Activated CD4-positive, alpha-beta T cell treated with anti-CD3 and anti-CD28 coated beads for 48 hours (primary cell): ENCODE measurements around the gene OBP2B.
"Not testable (repeated sequence)": the region's sequence is repeated elsewhere in the genome, so short reads cannot be mapped to it uniquely, and the experiment has no call there.

Experiments
- DNase-seq: peaks from one replicate; pipeline ENCODE4 v3.0.0-alpha.2; 2020

Gene OBP2B, protein sequence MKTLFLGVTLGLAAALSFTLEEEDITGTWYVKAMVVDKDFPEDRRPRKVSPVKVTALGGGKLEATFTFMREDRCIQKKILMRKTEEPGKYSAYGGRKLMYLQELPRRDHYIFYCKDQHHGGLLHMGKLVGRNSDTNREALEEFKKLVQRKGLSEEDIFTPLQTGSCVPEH

GRCh38 chr9:133208880-133209300 lies at the start of gene OBP2B:
TSS of gene OBP2B (minus strand) at chr9:133209250. CDS start at chr9:133209199, 51 bp downstream.
- not testable (repeated sequence) for DNase-seq

- DNase-seq, result no peak
Observed at GRCh38 chr9:133258061-133259015, 49.3 kb upstream of the OBP2B start.

- DNase-seq, result no peak
Observed at GRCh38 chr9:133257465-133257956, 48.5 kb upstream of the OBP2B start.

GRCh38 chr9:133256686-133257091 lies 47.6 kb upstream of the OBP2B start:
- DNase-seq, result no peak

DNA sequence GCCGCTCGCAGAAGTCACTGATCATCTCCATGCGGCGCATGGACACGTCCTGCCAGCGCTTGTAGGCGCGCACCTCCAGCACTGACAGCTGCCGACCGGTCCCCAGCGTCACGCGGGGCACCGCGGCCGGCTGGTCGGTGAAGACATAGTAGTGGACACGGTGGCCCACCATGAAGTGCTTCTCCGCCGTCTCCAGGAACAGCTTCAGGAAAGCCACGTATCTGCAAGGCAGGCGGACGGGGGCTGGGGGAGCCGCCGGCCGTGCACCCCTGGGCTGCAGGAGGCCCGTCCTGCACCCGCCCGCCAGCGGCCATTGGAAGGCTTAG lies 47.0 kb upstream of the OBP2B start:
- no peak for DNase-seq

DNA sequence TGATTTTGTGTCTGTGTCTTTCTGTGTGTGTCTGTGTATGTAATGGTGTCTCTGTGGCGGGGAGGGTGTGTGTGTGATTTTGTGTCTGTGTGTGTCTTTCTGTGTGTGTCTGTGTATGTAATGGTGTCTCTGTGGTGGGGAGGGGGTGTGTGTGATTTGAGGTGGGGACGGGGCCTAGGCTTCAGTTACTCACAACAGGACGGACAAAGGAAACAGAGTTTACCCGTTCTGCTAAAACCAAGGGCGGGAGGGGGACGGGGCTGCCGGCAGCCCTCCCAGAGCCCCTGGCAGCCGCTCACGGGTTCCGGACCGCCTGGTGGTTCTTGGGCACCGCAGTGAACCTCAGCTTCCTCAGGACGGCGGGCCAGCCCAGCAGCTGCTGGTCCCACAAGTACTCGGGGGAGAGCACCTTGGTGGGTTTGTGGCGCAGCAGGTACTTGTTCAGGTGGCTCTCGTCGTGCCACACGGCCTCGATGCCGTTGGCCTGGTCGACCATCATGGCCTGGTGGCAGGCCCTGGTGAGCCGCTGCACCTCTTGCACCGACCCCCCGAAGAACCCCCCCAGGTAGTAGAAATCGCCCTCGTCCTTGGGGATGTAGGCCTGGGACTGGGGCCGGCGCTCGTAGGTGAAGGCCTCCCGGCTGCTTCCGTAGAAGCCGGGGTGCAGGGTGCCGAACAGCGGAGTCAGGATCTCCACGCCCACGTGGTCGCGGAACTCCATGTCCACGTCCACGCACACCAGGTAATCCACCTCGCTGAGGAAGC lies 46.5 kb upstream of the OBP2B start:
- DNase-seq, result no peak

DNA sequence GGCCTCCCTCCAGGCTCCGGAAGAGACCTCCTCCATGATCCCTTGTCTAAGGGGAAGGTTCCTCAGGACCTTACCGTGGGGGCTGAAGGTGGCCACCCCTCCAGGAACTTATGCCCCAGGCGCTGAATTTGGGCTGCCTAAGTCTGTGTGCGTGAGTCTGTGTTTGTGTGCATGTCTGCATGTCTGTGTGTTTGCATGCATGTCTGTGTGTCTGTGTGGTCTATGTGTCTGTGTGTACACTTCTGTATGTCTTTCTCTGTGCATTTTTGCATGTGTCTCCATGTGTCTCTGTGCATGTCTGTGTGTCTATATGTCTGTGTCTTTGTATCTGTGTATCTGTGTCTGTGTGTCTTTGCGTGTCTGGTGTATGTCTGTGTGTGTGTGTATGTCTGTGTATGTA lies 45.4 kb upstream of the OBP2B start:
- no peak for DNase-seq

GRCh38 chr9:133253268-133253667 lies 44.2 kb upstream of the OBP2B start:
- DNase-seq, result no peak

DNA sequence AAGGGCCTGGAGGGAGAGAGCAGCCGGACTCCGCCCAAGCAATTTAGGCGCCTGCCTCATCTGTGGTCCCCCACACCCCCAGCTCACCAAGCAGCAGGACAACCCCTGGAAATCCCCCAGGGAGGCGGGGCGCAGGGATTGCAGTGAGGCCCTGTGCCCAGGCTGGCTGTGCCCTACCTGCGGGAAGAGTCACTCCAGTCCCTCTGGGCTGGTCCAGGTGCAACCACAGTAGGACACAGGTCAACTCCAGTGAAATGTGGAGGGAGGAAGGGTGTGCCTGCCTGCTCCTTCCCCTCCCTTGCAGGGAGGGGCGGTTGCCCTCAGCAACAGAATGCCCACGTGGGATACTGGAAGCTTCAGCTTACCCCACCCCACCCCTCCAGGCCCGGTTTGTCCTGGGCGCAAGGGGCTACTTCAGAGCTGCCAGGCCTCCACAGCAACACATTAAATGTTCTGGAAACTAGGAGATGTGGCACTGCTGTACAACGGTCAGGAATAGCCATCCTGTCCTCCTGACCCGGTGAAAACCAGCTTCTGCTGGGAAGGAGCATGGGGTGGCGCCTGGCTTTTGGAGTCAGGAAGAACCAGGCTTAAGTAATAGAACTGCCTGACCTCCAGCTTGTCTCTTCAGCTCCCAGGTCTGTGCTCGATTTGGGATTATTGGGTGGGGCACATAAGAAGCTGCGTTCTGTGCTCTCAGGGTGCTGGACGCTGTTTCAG lies 43.4 kb upstream of the OBP2B start:
- no peak for DNase-seq

DNA sequence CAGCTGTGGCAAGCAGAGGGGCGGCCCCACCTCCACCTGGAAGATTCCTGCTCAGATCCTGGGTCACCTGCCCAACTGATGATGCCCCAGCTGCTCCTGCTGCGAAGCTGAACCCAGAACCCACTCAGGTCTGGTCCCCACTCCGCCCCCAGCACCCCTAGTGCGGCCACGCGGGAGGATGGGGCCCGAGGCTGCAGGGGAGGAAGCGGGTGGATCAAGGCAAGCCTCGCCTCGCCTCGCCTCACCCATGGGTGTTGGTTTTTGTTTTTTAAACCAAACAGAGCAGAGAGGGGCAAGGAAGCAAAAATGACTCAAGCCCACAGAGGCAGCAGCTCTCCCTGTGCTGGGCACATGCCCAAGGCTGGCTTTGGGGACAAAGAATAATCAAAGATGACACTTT lies 42.7 kb upstream of the OBP2B start:
- no peak for DNase-seq

DNA sequence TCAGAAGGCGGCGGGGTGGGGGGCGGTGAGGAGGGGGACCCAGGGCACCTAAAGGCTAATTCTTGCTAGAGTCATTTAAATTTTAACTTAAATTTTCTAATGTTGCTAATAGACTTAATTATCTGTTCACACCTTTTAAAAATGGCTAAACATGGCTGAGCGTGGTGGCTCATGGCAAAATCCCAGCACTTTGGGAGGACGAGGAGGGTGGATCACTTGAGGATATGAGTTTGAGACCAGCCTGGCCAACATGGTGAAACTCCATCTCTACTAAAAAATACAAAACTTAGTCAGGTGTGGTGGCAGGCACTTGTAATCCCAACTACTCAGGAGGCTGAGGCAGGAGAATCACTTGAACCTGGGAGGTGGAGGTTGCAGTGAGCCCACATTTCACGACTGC lies 42.2 kb upstream of the OBP2B start:
- not testable (repeated sequence) for DNase-seq

- no peak for DNase-seq
Observed at GRCh38 chr9:133250741-133251170, 41.7 kb upstream of the OBP2B start.

DNA sequence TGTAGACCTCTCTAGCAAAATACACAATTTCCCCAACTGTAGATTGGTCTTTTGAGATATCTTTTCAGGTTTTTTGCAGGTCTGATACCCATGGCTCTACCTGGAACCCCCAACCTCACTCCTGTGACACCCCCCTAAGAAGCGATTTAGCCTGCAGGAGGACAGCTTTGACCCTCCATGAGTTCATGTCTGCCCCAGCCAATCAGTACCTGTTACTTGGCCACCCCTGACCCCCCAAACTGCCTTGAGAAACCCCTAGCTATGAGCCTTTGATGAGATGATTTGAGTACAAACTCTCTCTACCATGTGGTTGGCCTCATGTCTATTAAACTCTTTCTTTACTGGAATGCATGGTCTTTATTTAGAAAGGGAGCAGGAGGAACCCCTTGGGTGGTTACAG lies 40.3 kb upstream of the OBP2B start:
- no peak for DNase-seq

DNA sequence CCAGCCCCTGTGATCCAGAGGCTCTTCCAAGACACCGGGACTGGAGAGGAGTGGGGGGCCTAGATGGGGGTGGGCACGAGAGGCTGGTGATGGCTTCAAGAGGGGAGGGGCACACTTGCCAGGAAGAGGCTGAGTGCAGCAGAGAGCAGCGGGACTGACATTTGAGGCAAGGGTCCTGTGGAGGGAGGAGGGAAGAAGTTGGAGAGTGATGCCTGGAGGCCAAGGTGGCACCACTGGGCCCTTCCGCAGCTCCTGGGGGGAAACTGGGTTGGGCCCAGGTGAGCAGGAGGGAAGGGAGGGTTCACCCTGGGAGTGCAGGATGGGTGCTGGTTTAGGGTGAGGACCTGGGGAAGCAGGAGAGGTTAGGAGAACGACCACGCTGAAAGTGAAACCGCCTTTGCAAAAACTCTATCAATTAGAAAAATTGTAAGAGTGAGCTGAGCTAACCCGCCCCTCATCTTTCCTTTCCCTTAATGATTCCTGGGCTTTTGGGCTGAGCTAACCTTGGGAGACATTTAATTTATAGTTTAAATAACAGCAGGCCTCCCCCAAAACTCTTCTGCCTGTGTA lies 39.8 kb upstream of the OBP2B start:
- no peak for DNase-seq

DNA sequence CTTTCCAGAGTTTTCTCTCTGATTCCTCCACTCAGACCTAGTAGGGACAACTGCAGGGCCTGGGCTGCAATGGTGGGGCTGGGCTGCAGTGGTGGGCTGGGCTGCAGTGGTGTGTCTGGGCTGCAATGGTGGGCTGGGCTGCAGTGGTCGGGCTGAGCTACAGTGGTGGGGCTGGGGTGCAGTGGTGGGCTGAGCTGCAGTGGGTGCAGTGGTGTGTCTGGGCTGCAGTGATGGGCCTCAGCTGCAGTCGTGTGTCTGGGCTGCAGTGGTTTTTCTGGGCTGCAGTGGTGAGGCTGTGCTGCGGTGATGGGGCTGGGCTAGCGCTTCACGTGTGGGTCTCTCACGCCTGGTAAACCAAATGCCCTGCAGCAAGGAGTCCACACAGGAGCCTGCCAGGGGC lies 38.6 kb upstream of the OBP2B start:
- DNase-seq, result no peak

GRCh38 chr9:133246991-133247390 lies 37.9 kb upstream of the OBP2B start:
- DNase-seq, result no peak

DNA sequence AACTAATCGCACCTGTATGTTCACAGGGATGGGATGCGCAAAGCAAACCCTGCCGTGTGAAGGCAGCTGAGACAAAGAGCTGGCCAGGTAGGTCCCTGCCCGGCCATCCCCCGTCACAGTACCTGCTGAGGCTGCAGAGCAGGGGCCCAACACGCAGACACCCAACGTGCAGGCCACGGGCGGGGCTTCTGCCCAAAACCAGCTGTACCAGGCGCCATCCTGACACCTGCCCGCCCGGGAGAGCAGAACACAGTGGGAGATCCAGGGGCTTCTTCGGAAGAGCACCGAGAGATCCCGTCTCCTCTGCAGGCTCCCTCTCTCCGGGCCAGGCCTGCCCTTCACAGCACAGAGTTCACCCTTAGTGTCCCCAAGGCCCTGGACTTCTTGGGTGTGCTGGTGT lies 37.5 kb upstream of the OBP2B start:
- no peak for DNase-seq

DNA sequence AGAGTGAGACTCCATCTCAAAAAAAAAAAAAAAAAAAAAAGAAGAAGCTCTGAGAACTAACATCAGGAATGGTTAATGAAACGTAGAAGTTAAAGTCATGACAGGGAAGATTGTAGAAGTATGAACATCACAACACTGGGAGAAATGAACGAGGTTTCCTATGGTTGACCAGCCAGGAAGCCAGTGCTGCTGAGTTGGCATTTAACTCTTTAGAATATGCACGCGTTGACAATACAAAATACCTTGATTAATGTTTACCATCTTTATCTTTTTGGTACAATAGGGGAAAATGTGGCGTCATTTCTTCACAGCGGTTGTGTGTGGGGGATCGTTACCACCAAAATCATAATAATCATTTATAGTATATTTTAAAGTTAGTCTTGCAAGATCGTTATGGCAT lies 33.9 kb upstream of the OBP2B start:
- no peak for DNase-seq

- no peak for DNase-seq
Observed at GRCh38 chr9:133242241-133242640, 33.2 kb upstream of the OBP2B start.

DNA sequence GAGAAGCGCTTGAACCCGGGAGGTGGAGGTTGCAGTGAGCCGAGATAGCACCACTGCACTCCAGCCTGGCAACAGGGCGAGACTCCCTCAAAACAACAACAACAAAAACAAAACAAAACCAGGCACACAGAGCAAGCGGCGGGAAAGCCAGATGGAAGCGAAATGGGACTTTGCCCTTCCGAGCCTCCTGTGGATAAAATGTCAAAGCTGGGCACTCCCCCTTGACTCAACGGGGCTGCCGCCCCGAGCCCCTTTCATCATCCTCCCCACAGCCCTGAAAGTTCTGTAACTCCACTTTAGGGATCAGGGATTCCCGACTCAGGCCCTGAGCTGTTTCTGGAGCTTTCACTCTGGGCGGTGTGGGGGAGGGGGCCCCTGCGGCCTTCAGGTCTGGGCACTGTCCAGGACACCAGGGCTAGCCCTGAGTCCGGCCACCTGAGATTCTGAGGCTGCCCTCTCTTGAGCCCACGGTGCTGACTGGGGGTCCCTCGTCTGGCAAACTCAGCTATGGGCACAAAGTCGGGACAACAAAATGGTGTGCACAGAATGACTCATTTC lies 30.6 kb upstream of the OBP2B start:
- DNase-seq, result no peak

GRCh38 chr9:133238851-133239532 lies 29.9 kb upstream of the OBP2B start:
- DNase-seq, result peak; percentile 86
